22Rv1 (cell line): ENCODE data around the gene SLC26A9.

Source experiments
- CTCF ChIP-seq: fragments of 450-650 bp; IDR thresholded peaks from 2 replicates; pipeline ENCODE4 v1.5.1; 2017; ENCODE audit warnings: mild to moderate bottlenecking
- ZFX ChIP-seq: fragments of 450-650 bp; IDR thresholded peaks from 2 replicates; pipeline ENCODE4 v1.6.1; 2017; ENCODE audit warnings: antibody characterized with exemption, borderline replicate concordance

GRCh38 chr1:205917466-205918238 lies 25.6 kb downstream of the SLC26A9 start:
- TF ChIP-seq CTCF: no peak
- no peak for TF ChIP-seq ZFX
